A673 (cell line): Measurements from ENCODE around the gene DNAJC13.

Experiments
- CTCF ChIP-seq: fragments of 300-800, 200-600 bp; sonication (generic); conservative IDR thresholded peaks from 2 replicates; pipeline ENCODE4 v1.5.1; 2017; ENCODE audit warnings: low read depth, mild to moderate bottlenecking, antibody characterized with exemption, low read length, moderate library complexity, mixed read lengths
- EZH2 ChIP-seq: fragments of 200-600 bp; sonication (generic); IDR thresholded peaks from 2 replicates; pipeline ENCODE4 v1.6.1; 2017; ENCODE audit warnings: borderline replicate concordance, low read depth, mild to moderate bottlenecking, mixed read lengths, antibody characterized with exemption, low read length; ENCODE audit not compliant: poor library complexity, severe bottlenecking

- TF ChIP-seq CTCF (no peak), EZH2 (no peak)
Observed at GRCh38 chr3:132545471-132545870, 128.2 kb downstream of the DNAJC13 start.
